ENCODE results near the gene RALB.

- no peak for TF ChIP-seq CTCF (IDR thresholded peaks at IDR 0.05)
- no peak for TF ChIP-seq POLR2A (IDR thresholded peaks at IDR 0.05)
These were observed 32.9 kb upstream of the RALB start for GRCh38 chr2:120219766-120220165.
